Colonic mucosa (tissue), 4 donors: ENCODE results near the gene STAB2. TPM values are rescaled to one million over a fixed set of nuclear protein-coding genes. Genes with fewer than 3 reads are reported as not detected.
"Not testable (repeated sequence)": the region's sequence is repeated elsewhere in the genome, so short reads cannot be mapped to it uniquely, and the experiment has no call there.

Experiments used
- DNase-seq: peaks from one replicate; pipeline ENCODE4 v3.0.0-alpha.2; 2020
- H3K27ac ChIP-seq: fragments of 200-600 bp; one replicate; pipeline ENCODE4 v1.8.0; 2021
- H3K27me3 ChIP-seq: fragments of 200-600 bp; one replicate; pipeline ENCODE4 v1.8.0; 2021
- H3K36me3 ChIP-seq: fragments of 200-600 bp; one replicate; pipeline ENCODE4 v1.8.0; 2021
- H3K4me1 ChIP-seq: fragments of 200-600 bp; one replicate; pipeline ENCODE4 v1.8.0; 2021; ENCODE audit warnings: mild to moderate bottlenecking
- H3K4me3 ChIP-seq: fragments of 200-600 bp; one replicate; pipeline ENCODE4 v1.8.0; 2021
- H3K9ac ChIP-seq, 2 donors: one replicate each; pipeline ENCODE4 v1.7.0; 2013; ENCODE audit warnings: control low read depth in 2 of 2, low read depth in 2 of 2, low read length in 2 of 2
- H3K9me3 ChIP-seq: fragments of 200-600 bp; one replicate; pipeline ENCODE4 v1.8.0; 2021
- CTCF ChIP-seq: fragments of 200-600 bp; IDR thresholded peaks from one replicate; pipeline ENCODE4 v1.8.0; 2022; ENCODE audit warnings: antibody characterized with exemption, mild to moderate bottlenecking
- intact Hi-C: fragments of 100-400 bp; cut with DNase I; formaldehyde crosslinking; loops from one replicate; pipeline ENCODE4 v1.14.1; 2022
- total RNA-seq, 2 donors: library from RNA; stranded (reverse); fragmentation: NEBNext Ultra II Directional in 1 of 2; extraction: Animal tissue kit (Norgen Biotek cat#: 25700) in 1 of 2; gene quantifications; one replicate each; pipeline ENCODE4 v1.2.1, GENCODE V29; 2021
- donor health status: healthy.
- donor health status: DM: no; HTN: no; CAD: no.
- donor health status: DM: no; HTN: no; CAD: no.

The STAB2 gene
- total RNA-seq, 2 donors from 2014 or later = 0.56 to 1.0 TPM

DNA sequence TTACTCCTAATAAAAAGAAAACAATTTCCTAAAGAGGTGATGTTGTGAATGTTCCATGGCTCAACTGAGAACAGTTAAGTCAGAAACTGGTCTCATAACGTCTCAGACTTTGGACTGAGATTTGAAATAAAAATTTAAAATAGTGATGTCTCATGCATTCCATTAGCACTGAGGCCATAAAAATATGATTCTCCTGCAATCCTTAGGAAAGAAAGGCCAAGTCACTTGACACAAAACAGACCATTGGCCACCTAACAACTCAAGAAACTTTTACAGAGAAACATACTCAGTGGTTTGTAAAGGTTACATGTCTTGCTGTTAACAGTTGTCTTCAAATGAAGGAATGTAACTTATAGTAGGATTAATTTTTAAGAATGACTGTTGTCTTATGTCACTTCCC, 58.1 kb downstream of the STAB2 start:
- no peak overlapping the region for H3K9ac ChIP-seq
- DNase-seq = no peak
- no peak overlapping the region for H3K27ac ChIP-seq
- H3K36me3 ChIP-seq = no peaks in the 10 kb centered on the region
- no peaks in the 10 kb centered on the region for H3K4me1 ChIP-seq
- no peaks in the 10 kb centered on the region for H3K9me3 ChIP-seq
- no peak overlapping the region for H3K4me3 ChIP-seq
- intact Hi-C loops = no loop called here
- H3K27me3 ChIP-seq = no peaks in the 10 kb centered on the region
- no peak for TF ChIP-seq CTCF

DNA sequence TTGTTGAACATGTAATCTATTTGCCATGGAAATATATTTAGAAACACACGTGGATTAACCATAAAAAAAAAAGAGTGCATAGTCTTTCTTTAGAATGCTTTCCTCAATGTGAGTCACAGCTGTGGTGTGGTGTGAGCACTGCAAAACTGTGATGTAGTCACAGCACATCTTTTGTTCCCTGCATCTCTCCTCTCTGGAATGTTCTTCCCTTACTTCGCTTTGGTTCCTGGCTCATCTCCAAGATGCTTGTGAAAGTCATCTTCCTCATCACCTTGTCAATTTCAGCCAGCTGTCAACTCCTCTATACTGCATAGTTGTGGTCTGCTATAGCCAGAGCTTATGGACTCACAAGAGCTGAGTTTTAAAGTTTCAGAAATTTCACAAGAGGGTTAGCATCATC, 60.2 kb downstream of the STAB2 start:
- H3K36me3 ChIP-seq = no peaks in the 10 kb centered on the region
- no peak for DNase-seq
- H3K27me3 ChIP-seq = no peaks in the 10 kb centered on the region
- H3K9me3 ChIP-seq = no peaks in the 10 kb centered on the region
- TF ChIP-seq CTCF = no peak
- intact Hi-C loops = no loop called here
- H3K9ac ChIP-seq = no peak overlapping the region
- no peak overlapping the region for H3K4me3 ChIP-seq
- H3K4me1 ChIP-seq = no peaks in the 10 kb centered on the region
- H3K27ac ChIP-seq = no peak overlapping the region

DNA sequence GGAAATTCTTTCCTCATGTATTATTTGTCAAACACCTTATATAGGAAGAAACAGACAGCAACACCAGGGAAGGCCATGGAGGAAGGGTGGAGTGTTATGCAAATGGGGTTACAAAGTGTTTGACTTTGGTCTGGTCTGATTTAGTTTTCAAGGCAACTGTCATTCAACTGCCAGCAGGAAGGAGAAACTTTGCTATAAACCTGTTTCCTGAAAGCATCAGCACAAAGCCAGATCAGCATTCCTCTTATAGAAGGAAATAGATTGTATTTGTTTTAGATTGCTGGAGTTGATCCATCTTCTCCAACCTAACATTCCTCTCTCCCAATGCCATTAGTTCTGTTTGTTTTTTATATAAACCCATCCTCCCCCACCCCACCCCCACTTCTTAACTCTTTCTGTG, 65.7 kb downstream of the STAB2 start:
- H3K4me3 ChIP-seq = no peak overlapping the region
- H3K36me3 ChIP-seq = no peaks in the 10 kb centered on the region
- H3K27me3 ChIP-seq = no peaks in the 10 kb centered on the region
- H3K4me1 ChIP-seq = no peaks in the 10 kb centered on the region
- no peak overlapping the region for H3K9ac ChIP-seq
- intact Hi-C loops = no loop called here
- TF ChIP-seq CTCF = no peak
- H3K27ac ChIP-seq = peak overlapping the region; percentile 74
- H3K9me3 ChIP-seq = no peaks in the 10 kb centered on the region
- DNase-seq = peak; percentile 55

DNA sequence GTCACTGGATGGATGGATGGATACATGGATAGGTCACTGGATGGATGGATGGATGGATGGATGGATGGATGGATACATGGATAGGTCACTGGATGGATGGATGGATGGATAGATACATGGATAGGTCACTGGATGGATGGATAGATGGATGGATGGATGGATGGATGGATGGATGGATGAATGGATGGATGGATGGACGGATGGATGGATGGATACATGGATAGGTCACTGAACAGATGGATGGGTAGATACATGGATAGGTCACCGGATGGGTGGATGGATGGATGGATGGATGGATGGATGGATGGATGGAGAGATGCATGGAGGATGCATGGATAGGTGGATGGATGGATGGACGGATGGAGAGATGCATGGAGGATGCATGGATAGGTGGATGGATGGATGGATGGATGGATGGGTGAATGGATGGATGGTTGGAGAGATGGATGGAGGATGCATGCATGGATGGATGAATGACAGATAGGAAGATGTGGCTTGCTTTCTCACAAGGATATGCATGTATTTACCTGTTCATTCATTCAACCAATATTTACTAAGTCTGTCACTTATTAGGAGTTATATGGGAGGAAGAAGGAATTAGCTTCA, 66.6 kb downstream of the STAB2 start:
- H3K4me3 ChIP-seq, DNase-seq, intact Hi-C loops, H3K9ac ChIP-seq, H3K36me3 ChIP-seq, H3K27me3 ChIP-seq, H3K4me1 ChIP-seq, H3K9me3 ChIP-seq: not testable (repeated sequence)
- peak overlapping the region; percentile 74 for H3K27ac ChIP-seq

DNA sequence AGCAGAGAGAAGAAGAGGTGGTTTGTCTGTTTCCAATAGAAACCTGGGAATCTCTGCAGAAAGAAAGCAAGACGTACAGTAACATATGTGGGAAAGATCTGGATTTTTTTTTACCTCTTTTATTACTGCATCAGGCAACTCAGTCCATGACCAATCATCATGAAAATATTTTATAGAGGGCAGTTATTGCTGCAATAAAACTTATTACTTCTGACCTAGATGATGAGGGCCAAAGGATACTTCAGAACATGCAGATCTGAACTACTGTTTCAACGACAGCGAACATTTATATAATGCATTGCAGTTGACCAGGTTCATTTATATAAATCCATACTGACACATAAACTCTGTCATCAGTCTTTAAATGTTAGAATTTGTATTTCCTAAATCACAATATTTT, 67.7 kb downstream of the STAB2 start:
- Histone ChIP-seq H3K9me3 (no peaks in the 10 kb centered on the region), H3K4me3 (no peak overlapping the region), H3K27me3 (no peaks in the 10 kb centered on the region), H3K9ac (no peak overlapping the region), H3K4me1 (no peaks in the 10 kb centered on the region), H3K36me3 (no peaks in the 10 kb centered on the region), H3K27ac (peak overlapping the region; percentile 39)
- DNase-seq = no peak
- TF ChIP-seq CTCF = no peak
- intact Hi-C loops = no loop called here

- no peaks in the 10 kb centered on the region for H3K4me1 ChIP-seq
- H3K27me3 ChIP-seq = no peaks in the 10 kb centered on the region
- intact Hi-C loops = no loop called here
- H3K27ac ChIP-seq = no peak overlapping the region
- H3K9ac ChIP-seq = no peak overlapping the region
- no peak for TF ChIP-seq CTCF
- H3K36me3 ChIP-seq = no peaks in the 10 kb centered on the region
- H3K9me3 ChIP-seq = no peaks in the 10 kb centered on the region
- no peak for DNase-seq
- H3K4me3 ChIP-seq = no peak overlapping the region
Measured at GRCh38 chr12:103656291-103656690, 69.2 kb downstream of the STAB2 start.
